Muscle layer of duodenum (tissue), 2 donors: ENCODE data around the gene SOS1.
"Not testable (repeated sequence)": the region's sequence is repeated elsewhere in the genome, so short reads cannot be mapped to it uniquely, and the experiment has no call there.

Experiments
- H3K27ac ChIP-seq: one replicate; pipeline ENCODE4 v1.7.0; 2013; ENCODE audit warnings: mild to moderate bottlenecking, low read length
- H3K27me3 ChIP-seq: one replicate; pipeline ENCODE4 v1.7.0; 2013; ENCODE audit warnings: low read depth, mild to moderate bottlenecking, control low read depth, low read length
- H3K36me3 ChIP-seq, 2 donors: one replicate each; pipeline ENCODE4 v1.7.0; 2013; ENCODE audit warnings: low read length in 2 of 2, control low read depth in 1 of 2, mild to moderate bottlenecking in 1 of 2; ENCODE audit not compliant: insufficient read depth in 2 of 2, control insufficient read depth in 1 of 2
- H3K4me1 ChIP-seq, 2 donors: one replicate each; pipeline ENCODE4 v1.7.0; 2013; ENCODE audit warnings: low read length in 2 of 2, mild to moderate bottlenecking in 2 of 2, control low read depth in 1 of 2, moderate library complexity in 1 of 2; ENCODE audit not compliant: insufficient read depth in 2 of 2, control insufficient read depth in 1 of 2
- H3K4me3 ChIP-seq, 2 donors: one replicate each; pipeline ENCODE4 v1.7.0; 2013; ENCODE audit warnings: low read length in 2 of 2, low read depth in 1 of 2, mild to moderate bottlenecking in 1 of 2
- H3K9me3 ChIP-seq, 2 donors: one replicate each; pipeline ENCODE4 v1.7.0; 2013; ENCODE audit warnings: low read length in 2 of 2, control low read depth in 1 of 2, mild to moderate bottlenecking in 1 of 2; ENCODE audit not compliant: control insufficient read depth in 1 of 2
- donor health status: healthy.

Gene SOS1

DNA sequence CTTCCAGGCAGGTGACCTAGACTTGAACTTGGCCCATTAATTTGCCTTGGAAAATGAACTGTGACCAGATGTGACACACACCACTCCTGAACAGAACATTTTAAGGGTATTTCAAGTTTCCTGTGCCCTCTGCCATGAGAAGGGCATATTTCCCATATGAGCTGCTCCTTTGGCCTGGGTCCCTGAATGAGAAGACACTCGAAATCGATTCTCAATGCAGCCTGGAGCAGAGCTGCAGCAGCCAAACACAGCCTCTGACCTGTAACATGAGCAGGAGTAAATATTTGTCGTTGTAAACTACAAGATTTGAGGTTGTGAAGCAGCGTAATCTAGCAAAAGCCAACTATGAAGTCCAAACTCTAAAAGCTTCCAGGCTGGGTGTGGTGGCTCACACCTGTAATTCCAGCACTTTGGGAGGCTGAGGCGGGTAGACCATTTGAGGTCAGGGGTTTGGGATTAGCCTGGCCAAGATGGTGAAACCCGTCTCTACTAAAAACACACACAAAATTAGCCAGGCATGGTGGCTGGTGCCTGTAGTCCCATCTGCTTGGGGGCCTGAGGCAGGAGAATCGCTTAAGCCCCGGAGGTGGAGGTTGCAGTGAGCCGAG is 30.1 kb upstream of the SOS1 start:
- Histone ChIP-seq H3K9me3 (no peaks in the 10 kb centered on the region), H3K4me3 (no peak overlapping the region), H3K27me3 (no peaks in the 10 kb centered on the region), H3K4me1 (no peaks in the 10 kb centered on the region), H3K27ac (no peak overlapping the region), H3K36me3 (no peaks in the 10 kb centered on the region)

DNA sequence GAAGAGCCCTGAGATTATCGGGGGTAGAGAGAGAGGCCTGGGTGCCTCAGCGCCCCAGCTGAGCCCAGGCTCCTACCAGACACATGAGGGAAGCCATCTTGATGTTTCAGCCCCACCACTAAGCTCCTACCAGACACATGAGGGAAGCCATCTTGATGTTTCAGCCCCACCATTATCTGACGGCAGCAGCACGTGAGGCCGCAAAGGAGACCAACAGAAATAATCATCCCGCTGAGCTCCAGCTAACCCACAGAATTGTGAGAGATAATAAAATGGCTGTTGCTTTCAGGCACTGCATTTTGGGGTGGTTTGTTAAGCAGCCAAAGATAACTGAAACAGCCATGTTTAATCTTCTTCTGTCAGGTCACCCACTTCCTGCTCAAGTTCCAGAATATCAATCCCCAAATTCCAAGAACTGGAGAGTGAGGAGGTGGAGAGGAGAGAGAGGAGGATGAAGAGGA is 29.3 kb upstream of the SOS1 start:
- no peaks in the 10 kb centered on the region for H3K36me3 ChIP-seq
- no peak overlapping the region for H3K4me3 ChIP-seq
- H3K9me3 ChIP-seq: no peaks in the 10 kb centered on the region
- H3K4me1 ChIP-seq: no peaks in the 10 kb centered on the region
- H3K27ac ChIP-seq: no peak overlapping the region
- no peaks in the 10 kb centered on the region for H3K27me3 ChIP-seq

DNA sequence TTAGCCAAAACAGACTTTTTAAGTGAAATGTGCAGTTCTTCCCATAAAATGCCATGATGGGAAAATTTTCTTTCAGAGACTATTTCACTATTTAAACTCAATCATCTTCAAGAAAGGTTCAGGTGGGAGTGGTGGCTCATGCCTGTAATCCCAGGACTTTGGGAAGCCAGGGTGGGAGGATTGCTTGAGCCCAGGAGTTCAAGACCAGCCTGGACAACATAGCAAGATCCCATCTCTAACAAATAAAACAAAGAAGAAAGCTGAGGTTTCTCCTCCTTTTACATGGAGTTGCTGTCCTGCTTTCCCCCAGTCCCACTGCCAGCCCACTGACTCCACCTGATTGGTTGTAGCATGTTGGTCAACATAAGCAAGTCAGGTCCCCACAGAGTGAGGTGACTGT is 25.8 kb upstream of the SOS1 start:
- Histone ChIP-seq H3K36me3 (no peaks in the 10 kb centered on the region), H3K27me3 (no peaks in the 10 kb centered on the region), H3K4me3 (no peak overlapping the region), H3K9me3 (no peaks in the 10 kb centered on the region), H3K27ac (no peak overlapping the region), H3K4me1 (peaks cover 0 to 5% of the 10 kb centered on the region in 2 donors)

DNA sequence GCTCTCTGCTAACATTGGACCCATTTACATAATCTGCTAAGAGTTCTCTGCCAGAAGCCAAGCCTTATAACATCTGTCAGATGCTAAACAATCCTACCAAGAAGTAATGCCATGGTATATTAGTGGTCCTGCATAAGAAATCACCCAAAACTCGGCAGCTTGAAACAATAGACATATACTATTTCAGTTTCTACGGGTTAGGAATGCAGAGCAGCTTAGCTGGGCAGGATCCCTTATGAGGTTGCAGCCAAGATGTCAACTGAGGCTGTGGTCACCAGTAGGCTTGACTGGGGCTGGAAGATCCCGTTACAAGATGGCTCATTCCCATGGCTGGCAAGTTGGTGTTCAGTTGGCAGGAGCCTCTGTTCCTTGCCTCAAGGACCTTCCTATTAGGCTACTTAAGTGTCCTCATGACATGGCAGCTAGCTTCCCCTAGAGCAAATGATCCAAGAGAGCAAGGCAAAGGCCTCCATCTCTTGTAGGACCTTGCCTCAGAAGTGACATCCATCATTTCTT is 25.1 kb upstream of the SOS1 start:
- no peaks in the 10 kb centered on the region for H3K9me3 ChIP-seq
- no peak overlapping the region for H3K27ac ChIP-seq

DNA sequence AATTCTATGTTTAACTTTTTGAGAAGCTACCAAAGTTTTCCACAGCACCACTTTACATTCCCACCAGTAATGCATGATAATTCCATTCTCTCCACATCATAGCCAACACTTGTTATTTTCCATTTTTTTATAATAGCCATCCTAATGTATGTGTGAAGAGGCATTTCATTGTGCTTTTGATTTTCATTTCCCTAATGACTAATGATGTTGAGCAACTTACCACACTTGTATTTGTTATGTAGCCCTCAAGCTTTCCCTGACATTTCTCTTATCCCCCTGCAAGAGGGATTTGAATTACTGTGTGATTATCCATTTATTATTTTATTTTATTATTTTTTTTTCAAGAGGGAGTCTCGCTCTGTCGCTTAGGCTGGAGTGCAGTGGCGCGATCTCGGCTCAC is 23.6 kb upstream of the SOS1 start:
- peaks cover 0 to 11% of the 10 kb centered on the region in 2 donors for H3K4me1 ChIP-seq
- no peaks in the 10 kb centered on the region for H3K36me3 ChIP-seq
- H3K27ac ChIP-seq: no peak overlapping the region
- no peaks in the 10 kb centered on the region for H3K9me3 ChIP-seq
- no peak overlapping the region for H3K4me3 ChIP-seq
- no peaks in the 10 kb centered on the region for H3K27me3 ChIP-seq

More for the DNA sequence above, 25.1 kb upstream of the SOS1 start:
- Histone ChIP-seq H3K4me3 (no peak overlapping the region), H3K4me1 (peaks cover 0 to 11% of the 10 kb centered on the region in 2 donors), H3K27me3 (no peaks in the 10 kb centered on the region), H3K36me3 (no peaks in the 10 kb centered on the region)

DNA sequence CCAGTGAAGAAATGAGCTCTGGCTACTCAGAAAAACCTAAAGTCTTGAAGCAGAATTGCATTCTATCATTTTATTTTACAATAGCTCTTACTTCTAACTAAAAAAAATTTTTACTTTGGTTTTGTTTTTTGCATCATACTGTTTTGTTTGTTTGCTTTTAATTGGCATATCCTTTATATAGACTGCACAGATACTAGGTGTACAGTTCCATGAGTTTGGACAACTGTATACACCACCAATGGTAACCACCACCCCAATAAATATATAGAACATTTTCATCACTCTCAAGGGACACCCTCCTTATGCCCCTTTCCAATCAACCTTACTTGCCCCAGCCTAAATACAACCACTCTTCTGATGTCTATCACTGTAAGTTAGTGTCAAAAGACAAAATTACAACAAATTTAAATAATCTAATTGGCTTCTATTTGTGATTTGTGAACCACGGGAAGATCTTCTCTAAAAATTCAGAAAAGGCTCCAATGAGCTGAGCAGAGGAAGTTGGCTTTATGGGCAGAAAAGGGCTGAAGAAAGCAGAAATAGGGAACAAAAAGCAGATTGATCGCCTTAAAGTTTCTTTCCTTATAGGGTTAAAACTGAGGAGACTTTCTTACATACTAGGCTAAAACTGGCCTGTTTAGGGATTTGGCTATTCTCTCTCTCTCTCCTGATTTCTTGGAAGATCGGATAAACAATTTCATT is 22.2 kb upstream of the SOS1 start:
- H3K4me3 ChIP-seq: no peak overlapping the region
- no peak overlapping the region for H3K27ac ChIP-seq
- no peaks in the 10 kb centered on the region for H3K9me3 ChIP-seq

DNA sequence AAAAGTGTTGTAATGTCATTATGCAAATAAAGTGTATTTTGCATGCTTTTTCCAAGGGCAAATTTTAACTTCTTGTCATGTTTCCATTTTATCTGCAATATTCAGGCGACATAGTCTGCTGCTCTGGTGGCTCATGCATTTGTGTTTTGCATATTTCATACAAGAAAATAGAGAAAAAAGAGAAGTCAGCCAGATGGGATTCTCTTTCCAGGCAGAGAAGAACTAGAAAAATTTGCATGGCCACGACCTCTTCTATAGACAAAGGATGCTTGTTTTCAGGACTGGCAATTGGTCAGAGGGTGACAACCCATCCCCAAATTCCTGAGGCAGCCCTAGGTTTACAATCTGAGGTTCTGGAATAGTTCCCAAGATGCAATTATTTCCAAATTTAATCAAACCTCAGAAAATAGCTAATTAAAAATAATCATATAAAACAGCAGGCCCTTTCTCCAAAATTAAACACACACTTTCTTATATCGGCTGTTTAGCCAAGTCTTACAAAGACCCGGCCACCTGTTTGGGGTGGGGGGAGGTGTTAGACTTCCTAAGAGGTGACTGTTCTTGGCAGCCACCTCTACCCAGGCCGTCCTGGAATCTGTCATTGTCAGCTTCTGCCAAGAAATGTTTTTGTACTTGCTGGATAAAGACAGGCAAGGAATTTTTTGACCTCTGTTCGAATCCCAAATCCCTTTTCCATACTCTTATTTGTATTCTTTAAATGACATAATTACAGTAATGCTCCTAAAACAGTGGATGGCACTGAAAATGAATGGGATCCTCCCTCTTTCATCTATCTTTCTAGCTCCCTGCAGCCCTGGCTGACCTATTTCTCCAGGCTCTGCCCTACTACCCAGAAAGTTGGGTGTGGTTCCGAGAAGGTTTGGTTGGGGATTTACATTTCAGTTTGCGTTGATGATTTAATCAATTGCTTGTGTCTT is 20.8 kb upstream of the SOS1 start:
- Histone ChIP-seq H3K4me1 (peaks cover 0 to 11% of the 10 kb centered on the region in 2 donors), H3K27ac (no peak overlapping the region)

More for the DNA sequence above, 22.2 kb upstream of the SOS1 start:
- Histone ChIP-seq H3K36me3 (no peaks in the 10 kb centered on the region), H3K27me3 (no peaks in the 10 kb centered on the region), H3K4me1 (peaks cover 0 to 11% of the 10 kb centered on the region in 2 donors)

DNA sequence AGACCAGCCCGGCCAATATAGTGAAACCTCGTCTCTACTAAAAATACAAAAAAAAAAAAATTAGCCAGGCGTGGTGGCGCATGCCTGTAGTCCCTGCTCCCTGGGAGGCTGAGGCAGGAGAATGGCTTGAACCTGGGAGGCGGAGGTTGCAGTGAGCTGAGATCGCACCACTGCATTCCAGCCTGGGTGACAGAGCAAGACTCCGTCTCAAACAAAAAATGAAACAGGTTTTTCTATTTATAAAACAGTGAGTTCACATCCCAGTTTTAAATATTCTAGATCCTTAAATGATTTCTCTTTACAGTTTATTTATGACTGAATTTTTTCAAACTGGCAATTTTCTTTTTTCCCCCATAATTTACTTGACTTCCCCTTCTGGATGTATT is 20.1 kb upstream of the SOS1 start:
- H3K4me3 ChIP-seq, H3K27me3 ChIP-seq, H3K36me3 ChIP-seq, H3K9me3 ChIP-seq, H3K27ac ChIP-seq: not testable (repeated sequence)
- H3K4me1 ChIP-seq: peaks cover 0 to 11% of the 10 kb centered on the region in 2 donors

More for the DNA sequence above, 20.8 kb upstream of the SOS1 start:
- no peaks in the 10 kb centered on the region for H3K36me3 ChIP-seq
- no peaks in the 10 kb centered on the region for H3K27me3 ChIP-seq
- no peaks in the 10 kb centered on the region for H3K9me3 ChIP-seq
- H3K4me3 ChIP-seq: no peak overlapping the region

DNA sequence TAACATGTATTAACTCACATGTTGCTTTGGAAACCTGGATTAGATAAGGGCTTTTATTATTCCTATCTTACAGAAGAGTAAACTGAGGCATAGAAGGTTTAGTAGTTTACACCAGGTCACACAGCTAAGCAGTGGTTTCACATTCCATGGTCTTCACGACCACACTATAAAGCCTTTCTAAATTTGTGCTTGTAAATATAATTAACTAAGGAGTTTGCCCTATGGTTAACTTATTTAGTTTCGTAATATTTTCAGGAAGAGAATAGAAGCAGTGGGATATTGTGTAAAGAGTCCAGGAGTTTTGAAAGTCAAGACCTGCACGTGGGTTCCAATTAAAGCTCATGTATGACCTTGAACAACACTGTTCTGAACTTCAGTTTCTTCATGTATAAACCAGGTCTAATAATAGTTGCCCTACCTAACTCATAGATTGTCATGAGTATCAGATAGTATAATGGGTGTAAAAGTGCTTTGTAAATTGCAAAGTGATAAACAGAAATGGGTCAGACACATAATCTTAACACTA is 19.5 kb upstream of the SOS1 start:
- H3K9me3 ChIP-seq: no peaks in the 10 kb centered on the region
- H3K36me3 ChIP-seq: no peaks in the 10 kb centered on the region
- H3K4me3 ChIP-seq: no peak overlapping the region
- peaks cover 0 to 11% of the 10 kb centered on the region in 2 donors for H3K4me1 ChIP-seq
- H3K27me3 ChIP-seq: no peaks in the 10 kb centered on the region
- H3K27ac ChIP-seq: no peak overlapping the region

DNA sequence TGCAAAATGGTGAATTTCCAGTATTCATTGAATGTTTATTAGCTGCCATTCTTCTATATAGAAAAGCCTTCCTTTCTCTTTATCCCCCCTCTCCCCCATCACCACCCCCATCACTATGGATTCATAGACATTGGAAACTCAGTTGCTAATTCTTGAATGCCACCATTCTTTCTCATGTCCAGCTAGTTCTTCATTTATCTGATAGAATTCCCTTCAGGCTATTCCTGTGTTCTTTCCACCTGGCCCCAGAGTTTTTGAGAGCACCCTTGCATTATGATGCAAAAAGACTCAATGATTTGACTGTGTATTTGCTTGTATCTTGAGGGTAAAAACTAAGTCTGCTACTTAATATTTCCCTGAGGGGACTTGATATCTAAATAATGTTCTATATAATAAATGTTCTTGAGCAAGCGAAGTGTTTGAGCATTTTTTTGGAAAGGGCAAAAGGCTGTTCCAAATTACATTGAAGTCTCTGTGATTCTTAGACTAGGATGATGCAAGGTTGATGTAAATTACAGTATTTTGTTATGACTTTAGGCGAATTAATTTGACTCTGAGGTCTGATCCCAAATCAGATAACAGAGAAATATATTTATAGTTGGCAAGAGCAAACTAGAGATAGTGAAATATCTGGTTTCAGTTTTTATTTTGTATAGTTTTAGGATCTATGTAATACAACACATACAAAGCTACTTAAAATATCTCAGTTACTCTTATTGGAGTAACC is 18.8 kb upstream of the SOS1 start:
- Histone ChIP-seq H3K4me3 (no peak overlapping the region), H3K4me1 (peaks cover 0 to 11% of the 10 kb centered on the region in 2 donors), H3K36me3 (no peaks in the 10 kb centered on the region), H3K27ac (no peak overlapping the region), H3K27me3 (no peaks in the 10 kb centered on the region), H3K9me3 (no peaks in the 10 kb centered on the region)
